ENCODE data around the gene RHNO1. TPM values are rescaled to one million over a fixed set of nuclear protein-coding genes. Genes with fewer than 3 reads are reported as not detected.

The RHNO1 gene
- total RNA-seq, 1 donor from 2014 or later: 20.3 TPM

GRCh38 chr12:2934371-2934770 is 57.3 kb downstream of the RHNO1 start:
- Histone ChIP-seq H3K27me3 (ENCODE audit: control insufficient read depth, insufficient read depth, low read length) (no peaks in the 10 kb centered on the region), H3K4me3 (ENCODE audit: low read depth, low read length) (no peak overlapping the region), H3K36me3 (ENCODE audit: control insufficient read depth, insufficient read depth, low read length) (peaks cover 1% of the 10 kb centered on the region)
- no peak for TF ChIP-seq CTCF (IDR thresholded peaks at IDR 0.05; ENCODE audit: insufficient read depth, low read length, poor library complexity, severe bottlenecking)
- DNase-seq (ENCODE audit: low read depth): no peak

- H3K36me3 ChIP-seq (ENCODE audit: control insufficient read depth, insufficient read depth, low read length): peaks cover 4% of the 10 kb centered on the region
- H3K27me3 ChIP-seq (ENCODE audit: control insufficient read depth, insufficient read depth, low read length): no peaks in the 10 kb centered on the region
- DNase-seq (ENCODE audit: low read depth): no peak
- no peak for TF ChIP-seq CTCF (IDR thresholded peaks at IDR 0.05; ENCODE audit: insufficient read depth, low read length, poor library complexity, severe bottlenecking)
- H3K4me3 ChIP-seq (ENCODE audit: low read depth, low read length): no peak overlapping the region
Measured at GRCh38 chr12:2936301-2936700, 59.3 kb downstream of the RHNO1 start.

DNA sequence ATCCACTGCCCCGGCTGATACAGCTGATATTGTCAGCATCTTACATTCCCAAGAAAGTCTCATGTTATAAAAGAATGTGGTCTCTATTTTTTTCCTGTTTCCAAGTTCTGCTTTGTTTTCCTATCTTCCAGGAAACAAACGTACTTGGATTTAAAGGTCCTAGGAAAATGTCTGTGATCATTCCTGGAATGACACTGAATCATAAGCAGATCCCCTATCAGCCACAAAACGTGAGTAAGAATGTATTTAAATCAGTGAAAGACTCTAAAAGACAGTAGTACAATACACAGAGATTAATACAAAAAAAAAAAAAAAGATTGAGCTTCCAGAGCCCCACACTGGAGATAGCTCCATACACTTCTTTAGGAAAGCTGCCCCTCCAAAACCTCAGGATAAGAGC is 60.5 kb downstream of the RHNO1 start:
- DNase-seq (ENCODE audit: low read depth): no peak
- Histone ChIP-seq H3K4me3 (ENCODE audit: low read depth, low read length) (no peak overlapping the region), H3K36me3 (ENCODE audit: control insufficient read depth, insufficient read depth, low read length) (peaks cover 4% of the 10 kb centered on the region), H3K27me3 (ENCODE audit: control insufficient read depth, insufficient read depth, low read length) (no peaks in the 10 kb centered on the region)
- TF ChIP-seq CTCF (IDR thresholded peaks at IDR 0.05; ENCODE audit: insufficient read depth, low read length, poor library complexity, severe bottlenecking): no peak

Other genes with a start within 250 kb of the RHNO1 start
- 40.0 and 46.6 TPM in 2 replicates for gene FKBP4, start 82.3 kb upstream of the RHNO1 start, total RNA-seq
- gene ITFG2, start 64.6 kb upstream of the RHNO1 start, total RNA-seq: 26.1 and 34.4 TPM in 2 replicates
- not detected in 2 replicates for gene NRIP2, start 42.2 kb upstream of the RHNO1 start, total RNA-seq
- not detected in 2 replicates for gene TEX52, start 20.2 kb upstream of the RHNO1 start, total RNA-seq
- gene FOXM1, start within 50 bp of the RHNO1 start, total RNA-seq: 12.2 and 14.3 TPM in 2 replicates
- gene TULP3, start 13.7 kb downstream of the RHNO1 start, total RNA-seq: 19.1 and 21.2 TPM in 2 replicates
- 37.9 and 38.6 TPM in 2 replicates for gene TEAD4, start 82.2 kb downstream of the RHNO1 start, total RNA-seq
- gene TSPAN9, start 200.2 kb downstream of the RHNO1 start, total RNA-seq: 17.7 and 18.5 TPM in 2 replicates